HepG2 (cell line): ENCODE data around the gene CNP. TPM values are rescaled to one million over a fixed set of nuclear protein-coding genes. Genes with fewer than 3 reads are reported as not detected.

Source experiments
- DMAP1 ChIP-seq: IDR thresholded peaks from 2 replicates; pipeline ENCODE4 v1.6.1; 2016
- FOXA3 ChIP-seq: IDR thresholded peaks from 2 replicates; pipeline ENCODE4 v1.6.1; 2016; ENCODE audit warnings: missing genetic modification reagents, missing compliant biosample characterization
- KDM5A ChIP-seq: fragments of 200-600 bp; sonication (generic); IDR thresholded peaks from 2 replicates; pipeline ENCODE4 v1.7.0; 2018; ENCODE audit warnings: antibody characterized with exemption, mild to moderate bottlenecking, low read length, borderline replicate concordance
- MAF1 ChIP-seq: sonication (generic); formaldehyde crosslinking; IDR thresholded peaks from 2 replicates; pipeline ENCODE4 v1.5.0; 2020; ENCODE audit warnings: missing genetic modification reagents, borderline replicate concordance
- MATR3 ChIP-seq: sonication (generic); formaldehyde crosslinking; IDR thresholded peaks from 2 replicates; pipeline ENCODE4 v1.4.0; 2020; ENCODE audit warnings: missing genetic modification reagents
- MEIS2 ChIP-seq: sonication (generic); formaldehyde crosslinking; IDR thresholded peaks from 2 replicates; pipeline ENCODE4 v1.9.0; 2021; ENCODE audit warnings: mild to moderate bottlenecking, missing genetic modification reagents
- PAX8 ChIP-seq: sonication (generic); formaldehyde crosslinking; IDR thresholded peaks from 2 replicates; pipeline ENCODE4 v1.8.0; 2022; ENCODE audit warnings: mild to moderate bottlenecking, missing genetic modification reagents, borderline replicate concordance
- RARG ChIP-seq: sonication (generic); formaldehyde crosslinking; IDR thresholded peaks from 2 replicates; pipeline ENCODE4 v1.4.0; 2020; ENCODE audit warnings: low read depth, mild to moderate bottlenecking, missing genetic modification reagents
- SMAD3 ChIP-seq: sonication (generic); formaldehyde crosslinking; IDR thresholded peaks from 2 replicates; pipeline ENCODE4 v1.4.0; 2020; ENCODE audit warnings: missing genetic modification reagents
- ZIK1 ChIP-seq: sonication (generic); formaldehyde crosslinking; IDR thresholded peaks from 2 replicates; pipeline ENCODE4 v1.5.0; 2020; ENCODE audit warnings: mild to moderate bottlenecking, low read depth, missing genetic modification reagents, borderline replicate concordance
- ZNF354B ChIP-seq: sonication (generic); formaldehyde crosslinking; IDR thresholded peaks from 2 replicates; pipeline ENCODE4 v1.8.0; 2022; ENCODE audit warnings: mild to moderate bottlenecking, missing genetic modification reagents
- ZNF607 ChIP-seq: sonication (generic); formaldehyde crosslinking; IDR thresholded peaks from 2 replicates; pipeline ENCODE4 v1.5.1; 2020; ENCODE audit warnings: missing genetic modification reagents, mild to moderate bottlenecking, borderline replicate concordance
- ZNF674 ChIP-seq: sonication (generic); formaldehyde crosslinking; IDR thresholded peaks from 2 replicates; pipeline ENCODE4 v1.5.0; 2020; ENCODE audit warnings: low read depth, mild to moderate bottlenecking, missing genetic modification reagents
- ZNF781 ChIP-seq: sonication (generic); formaldehyde crosslinking; IDR thresholded peaks from 2 replicates; pipeline ENCODE4 v1.5.1; 2020; ENCODE audit warnings: borderline replicate concordance, mild to moderate bottlenecking, missing genetic modification reagents; ENCODE audit errors: not compliant biosample characterization
- ZSCAN30 ChIP-seq: sonication (generic); formaldehyde crosslinking; IDR thresholded peaks from 2 replicates; pipeline ENCODE4 v1.5.0; 2020; ENCODE audit warnings: mild to moderate bottlenecking, missing genetic modification reagents
- ZSCAN9 ChIP-seq: IDR thresholded peaks from 2 replicates; pipeline ENCODE4 v1.6.1; 2016; ENCODE audit warnings: borderline replicate concordance
- polyA plus RNA-seq, 8 experiments: library from polyadenylated mRNA; depleted of rRNA in 3 of 8; stranded (reverse) in 7 of 8; unstranded in 1 of 8; fragments of >200 nt; fragmentation: Illumina TruSeq in 4 of 8; extraction: Trizol in 4 of 8; gene quantifications; 2 replicates each; pipeline versions ENCODE4 v1.2.1 to v1.2.3, GENCODE V29; 2011 to 2016; ENCODE audit warnings: low read depth in 4 of 8, missing spikeins in 1 of 8, mixed read lengths in 1 of 8; ENCODE audit not compliant: insufficient read depth in 1 of 8
- total RNA-seq, 5 experiments: library from RNA; depleted of rRNA; stranded (reverse); fragments of >200 nt; fragmentation: Illumina TruSeq; extraction: Trizol; gene quantifications; 2 replicates each; pipeline ENCODE4 v1.2.3, GENCODE V29; 2016; ENCODE audit warnings: low read depth in 1 of 5
- TF ChIP-seq, protein P1 (sequence below): sonication (generic); formaldehyde crosslinking; conservative IDR thresholded peaks from 2 replicates; pipeline ENCODE4 v1.8.0; 2022; ENCODE audit warnings: low read depth, missing genetic modification reagents
- TF ChIP-seq, protein P2 (sequence below): sonication (generic); formaldehyde crosslinking; IDR thresholded peaks from 2 replicates; pipeline ENCODE4 v1.9.0; 2022; ENCODE audit warnings: missing genetic modification reagents, mild to moderate bottlenecking, borderline replicate concordance
- TF ChIP-seq, protein P3 (sequence below): sonication (generic); formaldehyde crosslinking; IDR thresholded peaks from 2 replicates; pipeline ENCODE4 v1.4.0; 2020; ENCODE audit warnings: missing genetic modification reagents
- TF ChIP-seq, protein P4 (sequence below): sonication (generic); formaldehyde crosslinking; IDR thresholded peaks from 2 replicates; pipeline ENCODE4 v1.5.0; 2020; ENCODE audit warnings: mild to moderate bottlenecking, missing genetic modification reagents, borderline replicate concordance
- TF ChIP-seq, protein P5 (sequence below): sonication (generic); formaldehyde crosslinking; IDR thresholded peaks from 2 replicates; pipeline ENCODE4 v1.4.0; 2020; ENCODE audit warnings: missing genetic modification reagents

The CNP gene
- total and polyA plus RNA-seq, 2 of the 13 experiments (the other 11 are each of a cell fraction or from before 2014, with no cell fraction given), result 97.2 to 161 TPM

DNA sequence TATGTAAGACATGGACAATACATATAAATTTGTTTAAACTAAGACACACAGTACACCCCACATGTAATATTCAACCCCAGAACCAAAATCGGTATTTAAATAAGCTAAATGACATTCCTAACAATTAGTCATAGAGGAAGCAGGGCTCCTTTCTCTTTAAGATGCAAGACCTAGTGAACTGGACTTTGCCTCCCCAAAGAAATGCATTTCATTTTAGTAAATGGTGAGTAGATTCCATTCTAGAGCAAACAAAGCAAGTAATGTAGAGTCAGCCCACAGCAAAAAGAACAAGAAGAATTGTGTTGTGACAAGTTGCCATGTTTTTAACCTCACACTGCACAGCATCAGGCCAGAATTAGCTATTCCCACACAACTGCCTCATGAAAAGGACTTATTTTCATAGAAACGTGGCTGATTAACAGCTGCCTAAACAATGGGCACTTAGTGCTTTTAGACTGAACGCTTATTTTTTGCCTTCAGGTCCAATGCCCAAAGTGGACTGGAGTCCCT lies 36.3 kb downstream of the CNP start (continued):
- TF ChIP-seq, protein P1, sequence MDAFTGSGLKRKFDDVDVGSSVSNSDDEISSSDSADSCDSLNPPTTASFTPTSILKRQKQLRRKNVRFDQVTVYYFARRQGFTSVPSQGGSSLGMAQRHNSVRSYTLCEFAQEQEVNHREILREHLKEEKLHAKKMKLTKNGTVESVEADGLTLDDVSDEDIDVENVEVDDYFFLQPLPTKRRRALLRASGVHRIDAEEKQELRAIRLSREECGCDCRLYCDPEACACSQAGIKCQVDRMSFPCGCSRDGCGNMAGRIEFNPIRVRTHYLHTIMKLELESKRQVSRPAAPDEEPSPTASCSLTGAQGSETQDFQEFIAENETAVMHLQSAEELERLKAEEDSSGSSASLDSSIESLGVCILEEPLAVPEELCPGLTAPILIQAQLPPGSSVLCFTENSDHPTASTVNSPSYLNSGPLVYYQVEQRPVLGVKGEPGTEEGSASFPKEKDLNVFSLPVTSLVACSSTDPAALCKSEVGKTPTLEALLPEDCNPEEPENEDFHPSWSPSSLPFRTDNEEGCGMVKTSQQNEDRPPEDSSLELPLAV, result no peak
- TF ChIP-seq ZNF354B (CRISPR knock-in tag) (0 out of 2 replicates have a peak, but pooled peaks have one; percentile 66), KDM5A (no peak), MEIS2 (CRISPR knock-in tag) (no peak), ZSCAN30 (no peak), DMAP1 (no peak; the same call in 1 of the 2 replicates), ZNF674 (CRISPR knock-in tag) (no peak), ZNF781 (CRISPR knock-in tag) (no peak), MATR3 (no peak), ZIK1 (CRISPR knock-in tag) (no peak), MAF1 (CRISPR knock-in tag) (no peak), ZNF607 (CRISPR knock-in tag) (no peak), RARG (CRISPR knock-in tag) (no peak), SMAD3 (CRISPR knock-in tag) (no peak), FOXA3 (peak; percentile 55), PAX8 (CRISPR knock-in tag) (no peak), ZSCAN9 (0 out of 2 replicates have a peak, but pooled peaks have one; percentile 55)
- TF ChIP-seq, protein P2, sequence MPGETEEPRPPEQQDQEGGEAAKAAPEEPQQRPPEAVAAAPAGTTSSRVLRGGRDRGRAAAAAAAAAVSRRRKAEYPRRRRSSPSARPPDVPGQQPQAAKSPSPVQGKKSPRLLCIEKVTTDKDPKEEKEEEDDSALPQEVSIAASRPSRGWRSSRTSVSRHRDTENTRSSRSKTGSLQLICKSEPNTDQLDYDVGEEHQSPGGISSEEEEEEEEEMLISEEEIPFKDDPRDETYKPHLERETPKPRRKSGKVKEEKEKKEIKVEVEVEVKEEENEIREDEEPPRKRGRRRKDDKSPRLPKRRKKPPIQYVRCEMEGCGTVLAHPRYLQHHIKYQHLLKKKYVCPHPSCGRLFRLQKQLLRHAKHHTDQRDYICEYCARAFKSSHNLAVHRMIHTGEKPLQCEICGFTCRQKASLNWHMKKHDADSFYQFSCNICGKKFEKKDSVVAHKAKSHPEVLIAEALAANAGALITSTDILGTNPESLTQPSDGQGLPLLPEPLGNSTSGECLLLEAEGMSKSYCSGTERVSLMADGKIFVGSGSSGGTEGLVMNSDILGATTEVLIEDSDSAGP (CRISPR knock-in tag), result peak; percentile 78; the same call in 1 of the 2 replicates
- TF ChIP-seq, protein P3, sequence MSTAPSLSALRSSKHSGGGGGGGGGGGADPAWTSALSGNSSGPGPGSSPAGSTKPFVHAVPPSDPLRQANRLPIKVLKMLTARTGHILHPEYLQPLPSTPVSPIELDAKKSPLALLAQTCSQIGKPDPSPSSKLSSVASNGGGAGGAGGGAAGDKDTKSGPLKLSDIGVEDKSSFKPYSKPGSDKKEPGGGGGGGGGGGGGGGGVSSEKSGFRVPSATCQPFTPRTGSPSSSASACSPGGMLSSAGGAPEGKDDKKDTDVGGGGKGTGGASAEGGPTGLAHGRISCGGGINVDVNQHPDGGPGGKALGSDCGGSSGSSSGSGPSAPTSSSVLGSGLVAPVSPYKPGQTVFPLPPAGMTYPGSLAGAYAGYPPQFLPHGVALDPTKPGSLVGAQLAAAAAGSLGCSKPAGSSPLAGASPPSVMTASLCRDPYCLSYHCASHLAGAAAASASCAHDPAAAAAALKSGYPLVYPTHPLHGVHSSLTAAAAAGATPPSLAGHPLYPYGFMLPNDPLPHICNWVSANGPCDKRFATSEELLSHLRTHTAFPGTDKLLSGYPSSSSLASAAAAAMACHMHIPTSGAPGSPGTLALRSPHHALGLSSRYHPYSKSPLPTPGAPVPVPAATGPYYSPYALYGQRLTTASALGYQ, result no peak
- TF ChIP-seq, protein P4, sequence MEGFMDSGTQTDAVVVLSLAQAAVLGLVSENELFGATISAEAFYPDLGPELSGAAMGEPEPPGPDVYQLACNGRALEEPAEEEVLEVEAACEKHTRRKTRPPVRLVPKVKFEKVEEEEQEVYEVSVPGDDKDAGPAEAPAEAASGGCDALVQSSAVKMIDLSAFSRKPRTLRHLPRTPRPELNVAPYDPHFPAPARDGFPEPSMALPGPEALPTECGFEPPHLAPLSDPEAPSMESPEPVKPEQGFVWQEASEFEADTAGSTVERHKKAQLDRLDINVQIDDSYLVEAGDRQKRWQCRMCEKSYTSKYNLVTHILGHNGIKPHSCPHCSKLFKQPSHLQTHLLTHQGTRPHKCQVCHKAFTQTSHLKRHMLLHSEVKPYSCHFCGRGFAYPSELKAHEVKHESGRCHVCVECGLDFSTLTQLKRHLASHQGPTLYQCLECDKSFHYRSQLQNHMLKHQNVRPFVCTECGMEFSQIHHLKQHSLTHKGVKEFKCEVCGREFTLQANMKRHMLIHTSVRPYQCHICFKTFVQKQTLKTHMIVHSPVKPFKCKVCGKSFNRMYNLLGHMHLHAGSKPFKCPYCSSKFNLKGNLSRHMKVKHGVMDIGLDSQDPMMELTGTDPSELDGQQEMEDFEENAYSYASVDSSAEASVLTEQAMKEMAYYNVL (CRISPR knock-in tag), result no peak
- TF ChIP-seq, protein P5, sequence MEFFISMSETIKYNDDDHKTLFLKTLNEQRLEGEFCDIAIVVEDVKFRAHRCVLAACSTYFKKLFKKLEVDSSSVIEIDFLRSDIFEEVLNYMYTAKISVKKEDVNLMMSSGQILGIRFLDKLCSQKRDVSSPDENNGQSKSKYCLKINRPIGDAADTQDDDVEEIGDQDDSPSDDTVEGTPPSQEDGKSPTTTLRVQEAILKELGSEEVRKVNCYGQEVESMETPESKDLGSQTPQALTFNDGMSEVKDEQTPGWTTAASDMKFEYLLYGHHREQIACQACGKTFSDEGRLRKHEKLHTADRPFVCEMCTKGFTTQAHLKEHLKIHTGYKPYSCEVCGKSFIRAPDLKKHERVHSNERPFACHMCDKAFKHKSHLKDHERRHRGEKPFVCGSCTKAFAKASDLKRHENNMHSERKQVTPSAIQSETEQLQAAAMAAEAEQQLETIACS (CRISPR knock-in tag), result no peak
